Measurements from ENCODE around the gene ARHGAP8. TPM values are rescaled to one million over a fixed set of nuclear protein-coding genes. Genes with fewer than 3 reads are reported as not detected.

Gene ARHGAP8
- total RNA-seq, 4 donors from 2014 or later = 14.9 to 38.8 (median 18.3) TPM

DNA sequence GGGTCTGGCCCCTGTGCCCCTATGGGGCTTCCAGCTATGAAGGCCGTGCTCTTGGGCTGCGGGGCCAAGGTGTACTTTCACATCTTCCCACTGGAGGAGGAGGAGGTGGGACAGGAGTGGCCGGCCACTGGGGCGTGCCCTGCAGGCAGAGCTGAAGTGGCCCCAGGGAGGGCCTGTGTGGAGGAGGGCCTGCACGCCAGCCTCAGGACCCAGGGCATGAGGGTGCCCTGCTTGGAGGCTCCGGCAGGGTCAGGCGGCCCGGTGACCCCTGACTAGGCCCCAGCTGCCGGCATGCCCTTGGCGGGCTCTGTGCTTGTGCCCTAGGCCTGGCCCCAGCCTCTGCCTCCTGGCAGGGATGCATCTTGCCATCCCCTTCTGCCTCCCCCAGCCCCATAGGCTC lies 45.2 kb upstream of the ARHGAP8 start:
- Histone ChIP-seq H3K27ac (no peak overlapping the region), H3K4me3 (no peak overlapping the region), H3K4me1 (peaks cover 6 to 46% (median 21%) of the 10 kb centered on the region in 4 donors), H3K9me3 (no peaks in the 10 kb centered on the region), H3K36me3 (no peaks in the 10 kb centered on the region), H3K27me3 (no peaks in the 10 kb centered on the region)
- no peak for DNase-seq
- TF ChIP-seq, protein P1, sequence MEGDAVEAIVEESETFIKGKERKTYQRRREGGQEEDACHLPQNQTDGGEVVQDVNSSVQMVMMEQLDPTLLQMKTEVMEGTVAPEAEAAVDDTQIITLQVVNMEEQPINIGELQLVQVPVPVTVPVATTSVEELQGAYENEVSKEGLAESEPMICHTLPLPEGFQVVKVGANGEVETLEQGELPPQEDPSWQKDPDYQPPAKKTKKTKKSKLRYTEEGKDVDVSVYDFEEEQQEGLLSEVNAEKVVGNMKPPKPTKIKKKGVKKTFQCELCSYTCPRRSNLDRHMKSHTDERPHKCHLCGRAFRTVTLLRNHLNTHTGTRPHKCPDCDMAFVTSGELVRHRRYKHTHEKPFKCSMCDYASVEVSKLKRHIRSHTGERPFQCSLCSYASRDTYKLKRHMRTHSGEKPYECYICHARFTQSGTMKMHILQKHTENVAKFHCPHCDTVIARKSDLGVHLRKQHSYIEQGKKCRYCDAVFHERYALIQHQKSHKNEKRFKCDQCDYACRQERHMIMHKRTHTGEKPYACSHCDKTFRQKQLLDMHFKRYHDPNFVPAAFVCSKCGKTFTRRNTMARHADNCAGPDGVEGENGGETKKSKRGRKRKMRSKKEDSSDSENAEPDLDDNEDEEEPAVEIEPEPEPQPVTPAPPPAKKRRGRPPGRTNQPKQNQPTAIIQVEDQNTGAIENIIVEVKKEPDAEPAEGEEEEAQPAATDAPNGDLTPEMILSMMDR (IDR thresholded peaks at IDR 0.05) = no peak
- TF ChIP-seq POLR2A (IDR thresholded peaks at IDR 0.05) = no peak

DNA sequence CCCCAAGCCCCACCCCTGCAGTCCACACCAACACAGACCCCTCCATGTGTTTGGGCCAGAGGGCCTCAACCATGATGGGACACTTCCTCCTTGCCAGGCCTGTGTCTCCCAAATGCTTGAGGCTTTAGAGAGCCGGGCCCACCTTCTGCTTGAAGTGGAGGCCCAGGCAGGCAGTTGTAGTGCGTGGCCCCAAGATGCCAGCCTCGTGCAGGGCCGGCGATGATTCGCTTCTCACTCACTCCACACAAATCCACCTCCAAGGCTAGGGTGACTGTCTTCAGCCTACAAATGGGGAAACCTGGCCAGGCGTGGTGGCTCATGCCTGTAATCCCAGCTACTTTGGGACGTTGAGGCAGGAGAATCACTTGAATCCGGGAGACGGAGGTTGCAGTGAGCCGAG lies 44.6 kb upstream of the ARHGAP8 start:
- no peak overlapping the region for H3K27ac ChIP-seq
- no peaks in the 10 kb centered on the region for H3K27me3 ChIP-seq
- no peaks in the 10 kb centered on the region for H3K36me3 ChIP-seq
- no peaks in the 10 kb centered on the region for H3K9me3 ChIP-seq
- peaks cover 6 to 44% (median 19%) of the 10 kb centered on the region in 4 donors for H3K4me1 ChIP-seq
- no peak overlapping the region for H3K4me3 ChIP-seq
- no peak for TF ChIP-seq POLR2A (IDR thresholded peaks at IDR 0.05)
- DNase-seq = no peak

DNA sequence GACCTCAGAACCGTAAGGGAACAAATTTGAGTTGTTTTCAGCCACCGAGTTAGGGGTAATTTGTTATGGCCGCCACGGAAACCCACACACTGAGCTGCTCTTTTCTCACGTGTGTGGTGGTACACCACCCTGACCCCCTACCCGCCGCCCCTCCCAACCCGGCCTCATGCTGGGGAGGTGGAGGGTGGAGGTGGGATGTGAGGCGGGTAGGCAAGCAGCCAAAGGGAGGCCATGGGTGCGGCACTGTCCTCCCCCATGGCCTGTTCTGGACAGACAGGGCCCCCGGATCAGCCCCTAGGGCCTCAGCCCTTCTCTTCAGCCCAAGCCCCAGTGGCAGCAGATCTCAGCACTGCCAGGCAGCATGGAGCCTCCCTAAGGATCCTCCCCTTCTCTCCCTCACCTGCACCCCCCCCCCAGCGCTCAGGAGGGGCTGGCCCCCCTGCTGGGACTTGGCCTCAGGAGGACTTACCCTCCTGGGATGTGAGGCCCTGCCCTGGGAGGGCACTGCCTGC lies 42.4 kb upstream of the ARHGAP8 start:
- no peaks in the 10 kb centered on the region for H3K9me3 ChIP-seq
- peak overlapping the region in 1 of 4 donors; percentile 6 for H3K4me3 ChIP-seq
- no peak for DNase-seq
- H3K36me3 ChIP-seq = peaks cover 0 to 4% (median 0%) of the 10 kb centered on the region in 3 donors
- H3K27ac ChIP-seq = peak overlapping the region; percentile 67 to 78 (median 70)
- H3K27me3 ChIP-seq = no peaks in the 10 kb centered on the region
- TF ChIP-seq, protein P1 (IDR thresholded peaks at IDR 0.05) = no peak
- TF ChIP-seq POLR2A (IDR thresholded peaks at IDR 0.05) = no peak
- H3K4me1 ChIP-seq = peaks cover 6 to 35% (median 14%) of the 10 kb centered on the region in 4 donors

DNA sequence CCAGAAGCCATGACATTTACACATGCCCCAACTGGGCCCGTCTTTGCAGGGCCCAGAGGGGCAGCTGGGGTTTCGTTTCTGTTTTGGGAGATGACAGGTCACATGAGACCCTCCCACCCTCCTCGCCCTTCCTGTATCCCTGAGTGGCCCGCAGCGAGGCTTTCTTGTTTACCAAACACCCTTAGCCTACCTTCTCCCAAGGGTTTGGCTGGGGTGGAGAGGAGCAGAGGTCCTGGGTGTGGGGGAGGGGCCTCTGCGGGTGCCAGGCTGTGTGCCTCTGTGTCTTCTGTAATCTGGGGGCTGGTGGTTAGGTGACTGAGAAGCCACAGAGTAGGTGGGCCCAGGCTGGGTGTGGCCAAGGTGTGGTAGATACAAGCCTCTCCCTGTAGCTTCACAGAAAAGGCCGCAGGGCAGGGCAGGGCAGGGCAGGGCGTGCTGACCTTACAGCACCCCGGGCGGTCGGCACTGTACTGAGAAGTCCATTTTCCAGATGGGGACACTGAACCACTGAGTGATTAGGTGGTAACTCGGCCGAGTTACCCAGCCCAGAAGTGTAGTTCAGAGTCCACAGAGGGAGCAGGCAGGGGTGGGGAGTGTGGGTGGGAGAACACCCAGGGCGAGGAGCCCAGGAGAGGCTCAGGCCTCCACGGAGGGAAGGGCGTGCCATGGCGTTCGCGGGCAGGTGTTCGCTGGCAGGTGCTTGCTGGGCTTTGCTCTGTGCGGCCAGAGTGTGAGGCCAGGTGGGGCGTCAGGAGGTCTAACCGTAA lies 41.7 kb upstream of the ARHGAP8 start:
- Histone ChIP-seq H3K4me3 (peak overlapping the region in 1 of 4 donors; percentile 6), H3K27ac (peak overlapping the region; percentile 67 to 78 (median 70)), H3K36me3 (peaks cover 0 to 6% (median 0%) of the 10 kb centered on the region in 3 donors), H3K4me1 (peaks cover 6 to 36% (median 14%) of the 10 kb centered on the region in 4 donors), H3K9me3 (no peaks in the 10 kb centered on the region), H3K27me3 (no peaks in the 10 kb centered on the region)
- peak; percentile 63 to 88 (median 81) for DNase-seq
- TF ChIP-seq, protein P1 (IDR thresholded peaks at IDR 0.05) = no peak
- no peak for TF ChIP-seq POLR2A (IDR thresholded peaks at IDR 0.05)

DNA sequence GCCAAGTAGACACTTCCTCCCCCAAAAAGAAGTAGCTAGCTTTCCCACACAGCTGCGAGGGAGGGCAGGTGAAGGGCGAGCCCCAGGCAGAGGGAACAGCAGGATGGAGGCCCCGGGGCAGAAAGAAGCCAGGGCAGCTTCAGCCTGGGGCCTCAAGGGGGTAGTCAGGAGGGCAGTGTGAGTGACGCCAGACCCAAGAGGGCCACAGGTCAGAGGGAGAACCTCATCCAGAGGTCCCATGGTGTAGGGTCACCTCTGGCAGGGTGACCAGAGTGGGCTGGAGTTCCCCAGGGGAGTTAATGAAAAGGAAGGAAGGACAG lies 41.2 kb upstream of the ARHGAP8 start:
- Histone ChIP-seq H3K36me3 (peaks cover 0 to 6% (median 0%) of the 10 kb centered on the region in 3 donors), H3K4me3 (no peak overlapping the region), H3K9me3 (no peaks in the 10 kb centered on the region), H3K27me3 (no peaks in the 10 kb centered on the region), H3K4me1 (peaks cover 6 to 36% (median 14%) of the 10 kb centered on the region in 4 donors), H3K27ac (peak overlapping the region; percentile 67 to 78 (median 70))
- DNase-seq = no peak
- TF ChIP-seq POLR2A (IDR thresholded peaks at IDR 0.05) = no peak
- TF ChIP-seq, protein P1 (IDR thresholded peaks at IDR 0.05) = no peak
